ENCODE results near the gene NGRN. TPM values are rescaled to one million over a fixed set of nuclear protein-coding genes. Genes with fewer than 3 reads are reported as not detected.
"Not testable (repeated sequence)": the region's sequence is repeated elsewhere in the genome, so short reads cannot be mapped to it uniquely, and the experiment has no call there.

Gene NGRN
- total RNA-seq, 1 donor from 2014 or later = 34.1 TPM

DNA sequence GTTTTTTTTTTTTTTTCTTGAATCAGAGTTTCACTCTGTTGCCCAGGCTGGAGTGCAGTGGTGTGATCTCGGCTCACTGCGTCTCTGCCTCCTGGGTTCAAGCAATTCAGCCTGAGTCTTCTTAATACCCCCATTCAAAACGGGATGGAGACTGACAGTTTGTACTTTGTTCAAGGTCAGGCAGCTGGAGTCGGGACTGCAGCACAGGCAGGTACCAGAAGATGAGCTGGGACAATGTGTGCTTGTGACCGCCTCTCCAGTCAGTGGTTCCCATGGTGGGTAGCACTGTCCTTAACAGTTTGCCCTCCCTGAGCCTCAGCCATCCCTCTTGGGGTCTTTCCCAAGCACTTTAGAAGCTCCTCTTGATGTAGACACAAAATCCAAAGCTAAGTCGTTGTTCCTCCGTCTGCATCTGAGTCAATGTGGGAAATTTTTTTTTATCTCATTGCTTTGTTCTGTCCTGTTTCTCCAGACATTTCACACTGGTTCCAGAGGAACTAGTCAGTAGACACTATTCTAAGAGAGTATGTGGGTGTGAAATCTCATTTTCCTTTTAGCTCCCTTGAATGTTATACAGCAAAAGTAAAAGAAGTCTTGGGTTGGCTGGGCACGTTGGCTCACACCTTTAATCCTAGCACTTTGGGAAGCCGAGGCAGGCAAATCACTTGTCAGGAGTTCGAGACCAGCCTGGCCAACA is 21.4 kb upstream of the NGRN start:
- no peaks in the 10 kb centered on the region for H3K9me3 Mint-ChIP-seq
- H3K36me3 Mint-ChIP-seq (ENCODE audit: low read depth) = peaks cover 10% of the 10 kb centered on the region
- DNase-seq = no peak
- no peak overlapping the region for H3K4me3 Mint-ChIP-seq
- TF ChIP-seq, protein P1, sequence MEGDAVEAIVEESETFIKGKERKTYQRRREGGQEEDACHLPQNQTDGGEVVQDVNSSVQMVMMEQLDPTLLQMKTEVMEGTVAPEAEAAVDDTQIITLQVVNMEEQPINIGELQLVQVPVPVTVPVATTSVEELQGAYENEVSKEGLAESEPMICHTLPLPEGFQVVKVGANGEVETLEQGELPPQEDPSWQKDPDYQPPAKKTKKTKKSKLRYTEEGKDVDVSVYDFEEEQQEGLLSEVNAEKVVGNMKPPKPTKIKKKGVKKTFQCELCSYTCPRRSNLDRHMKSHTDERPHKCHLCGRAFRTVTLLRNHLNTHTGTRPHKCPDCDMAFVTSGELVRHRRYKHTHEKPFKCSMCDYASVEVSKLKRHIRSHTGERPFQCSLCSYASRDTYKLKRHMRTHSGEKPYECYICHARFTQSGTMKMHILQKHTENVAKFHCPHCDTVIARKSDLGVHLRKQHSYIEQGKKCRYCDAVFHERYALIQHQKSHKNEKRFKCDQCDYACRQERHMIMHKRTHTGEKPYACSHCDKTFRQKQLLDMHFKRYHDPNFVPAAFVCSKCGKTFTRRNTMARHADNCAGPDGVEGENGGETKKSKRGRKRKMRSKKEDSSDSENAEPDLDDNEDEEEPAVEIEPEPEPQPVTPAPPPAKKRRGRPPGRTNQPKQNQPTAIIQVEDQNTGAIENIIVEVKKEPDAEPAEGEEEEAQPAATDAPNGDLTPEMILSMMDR (IDR thresholded peaks at IDR 0.05) = no peak
- intact Hi-C loops (cut with micrococcal nuclease) = no loop called here
- peaks cover 8% of the 10 kb centered on the region for H3K4me1 Mint-ChIP-seq
- no peak for ATAC-seq (ENCODE audit: low read depth)
- H3K27me3 Mint-ChIP-seq = no peaks in the 10 kb centered on the region
- ChIA-PET CTCF (no interaction called here), POLR2A (interaction anchor here (0.6 to 0.7 kb wide), 2 partner anchors 361 to 600 kb away, joined by 3 to 4 read pairs; no protein-coding TSS in a partner anchor)
- no peak overlapping the region for H3K27ac Mint-ChIP-seq

DNA sequence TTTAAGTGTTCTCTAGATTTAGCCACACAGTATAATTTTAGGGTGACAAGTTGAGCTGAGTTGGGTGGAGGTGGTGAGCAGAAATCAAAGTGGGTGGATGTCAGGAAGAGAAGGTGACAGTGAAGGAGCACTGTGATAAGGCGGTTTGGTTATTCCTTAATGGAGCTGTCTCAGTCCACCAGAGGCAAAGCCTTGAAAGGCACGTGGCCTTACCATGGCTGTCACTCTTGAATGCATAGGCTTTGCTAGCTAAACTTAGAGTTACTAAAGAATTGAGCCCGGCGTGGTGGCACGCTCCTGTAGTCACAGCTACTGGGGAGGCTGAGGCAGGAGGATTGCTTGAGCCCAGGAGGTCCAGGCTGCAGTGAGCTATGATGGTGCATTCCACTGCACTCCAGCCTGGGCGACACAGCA is 16.7 kb upstream of the NGRN start:
- ChIA-PET CTCF (interaction anchor here (0.7 to 1.0 kb wide), 2 partner anchors 17 to 72 kb away, joined by 3 read pairs; partner anchors contain the start of gene NGRN), POLR2A (interaction anchor here (0.5 to 1.8 kb wide), 6 partner anchors 15 to 1045 kb away, joined by 3 to 13 read pairs (median 10); partner anchors contain the start of genes CIB1, GDPGP1, NGRN and SEMA4B)
- Mint-ChIP-seq H3K27me3 (no peaks in the 10 kb centered on the region), H3K4me1 (peaks cover 14% of the 10 kb centered on the region), H3K27ac (peak overlapping the region; percentile 4), H3K4me3 (peak overlapping the region; percentile 76), H3K9me3 (no peaks in the 10 kb centered on the region), H3K36me3 (ENCODE audit: low read depth) (no peaks in the 10 kb centered on the region)
- TF ChIP-seq, protein P1 (IDR thresholded peaks at IDR 0.05) = no peak
- intact Hi-C loops (cut with micrococcal nuclease) = no loop called here
- DNase-seq (no peak), ATAC-seq (ENCODE audit: low read depth) (no peak)

DNA sequence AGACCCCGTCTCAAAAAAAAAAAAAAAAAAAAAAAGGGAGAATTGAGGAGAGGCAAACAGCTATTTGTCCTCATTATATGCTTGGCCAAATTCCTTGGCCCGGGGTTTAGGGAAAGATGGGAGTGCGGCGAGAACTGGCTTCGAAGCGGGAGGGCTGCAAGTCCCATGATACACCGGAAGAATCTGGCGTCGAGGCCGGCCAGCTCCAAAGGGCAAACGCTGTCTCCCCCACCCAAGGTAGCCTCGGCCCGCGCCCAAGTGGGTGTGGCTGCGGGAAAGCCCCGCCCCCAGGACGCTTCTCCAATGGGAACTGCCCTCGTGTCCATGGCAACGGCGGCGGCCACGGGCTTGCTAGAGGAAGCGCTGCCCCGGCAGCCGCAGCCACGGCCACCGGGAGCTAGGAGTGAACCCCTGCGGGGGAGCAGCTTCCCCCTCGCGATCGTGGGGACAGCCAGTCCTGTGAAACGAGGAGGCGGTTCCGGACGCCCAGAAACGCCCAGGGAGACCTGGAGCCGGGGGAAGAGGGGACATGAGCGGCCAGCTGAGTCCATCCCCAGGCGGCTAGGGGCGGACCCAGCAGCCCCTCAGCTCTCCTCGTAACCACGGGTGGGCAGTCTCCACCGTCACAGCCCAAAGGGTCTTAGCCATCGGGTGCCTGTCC is 16.1 kb upstream of the NGRN start, which contains the start of gene TTLL13:
TSS of gene TTLL13 (plus strand) at position 354 of the 661 bp plus-strand sequence. CDS start 1,075 bp downstream, outside the sequence.
- Mint-ChIP-seq H3K27ac (peak within 1 kb of the TSS; percentile 4), H3K36me3 (ENCODE audit: low read depth) (no peaks in the 10 kb centered on the region), H3K4me3 (peak within 1 kb of the TSS; percentile 76), H3K9me3 (no peaks in the 10 kb centered on the region), H3K4me1 (peaks cover 14% of the 10 kb centered on the region), H3K27me3 (no peaks in the 10 kb centered on the region)
- intact Hi-C loops (cut with micrococcal nuclease) = no loop called here
- CTCF ChIA-PET = interaction anchor here (0.7 to 1.6 kb wide), 3 partner anchors 8 to 71 kb away, joined by 3 read pairs; partner anchors contain the start of gene NGRN
- TF ChIP-seq, protein P1 (IDR thresholded peaks at IDR 0.05) = no peak
- peak; percentile 60 for DNase-seq
- peak; percentile 79 for ATAC-seq (ENCODE audit: low read depth)
- POLR2A ChIA-PET = interaction anchor here (0.5 to 1.8 kb wide), 6 partner anchors 15 to 231 kb away, joined by 3 to 13 read pairs (median 8); partner anchors contain the start of genes CIB1, GDPGP1, NGRN and SEMA4B

DNA sequence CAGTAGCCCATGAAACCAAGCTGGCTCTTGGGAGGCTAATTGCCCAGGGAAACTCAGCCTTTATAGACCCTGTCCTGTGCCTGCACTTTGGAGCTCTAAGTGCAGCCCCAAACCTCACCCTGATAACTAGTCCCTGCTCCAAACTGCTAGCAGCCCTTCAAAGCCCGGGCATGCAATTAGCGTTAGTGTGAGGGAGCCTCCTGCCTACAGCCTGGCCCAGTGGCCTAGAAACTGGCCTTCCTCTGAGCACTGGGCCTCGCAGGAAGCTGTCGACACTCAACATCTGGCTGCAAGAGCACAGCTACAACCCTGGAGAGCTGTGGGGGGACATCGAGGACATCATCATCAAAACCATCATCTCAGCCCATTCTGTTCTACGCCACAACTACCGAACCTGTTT is 7.7 kb upstream of the NGRN start:
- POLR2A ChIA-PET = no interaction called here
- no peak overlapping the region for H3K27ac Mint-ChIP-seq
- no peak for ATAC-seq (ENCODE audit: low read depth)
- H3K4me1 Mint-ChIP-seq = no peaks in the 10 kb centered on the region
- no peak for DNase-seq
- intact Hi-C loops (cut with micrococcal nuclease) = no loop called here
- TF ChIP-seq, protein P1 (IDR thresholded peaks at IDR 0.05) = no peak
- CTCF ChIA-PET = no interaction called here
- H3K4me3 Mint-ChIP-seq = no peak overlapping the region
- H3K9me3 Mint-ChIP-seq = no peaks in the 10 kb centered on the region
- no peaks in the 10 kb centered on the region for H3K36me3 Mint-ChIP-seq (ENCODE audit: low read depth)
- no peaks in the 10 kb centered on the region for H3K27me3 Mint-ChIP-seq

DNA sequence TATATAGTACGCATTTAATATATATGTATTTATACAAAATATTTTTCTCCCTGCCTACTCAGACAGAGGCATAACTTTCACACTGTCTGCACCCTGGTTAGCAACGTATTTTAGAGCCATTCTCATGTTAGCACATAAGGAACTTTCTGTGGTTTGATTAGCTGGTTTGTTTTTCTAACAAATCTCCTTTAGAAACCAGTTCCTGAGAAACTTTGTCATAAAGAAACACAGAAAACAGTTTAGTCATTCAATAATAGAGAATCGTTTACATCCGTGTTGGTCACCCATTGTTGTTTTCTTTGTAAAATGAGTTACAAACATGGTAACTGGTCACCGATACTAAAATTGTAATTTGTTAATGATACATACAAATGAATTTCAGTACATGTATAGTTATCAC is 5.9 kb upstream of the NGRN start:
- intact Hi-C loops (cut with micrococcal nuclease) = no loop called here
- Mint-ChIP-seq H3K27me3 (no peaks in the 10 kb centered on the region), H3K9me3 (no peaks in the 10 kb centered on the region), H3K36me3 (ENCODE audit: low read depth) (no peaks in the 10 kb centered on the region), H3K4me3 (no peak overlapping the region), H3K27ac (no peak overlapping the region), H3K4me1 (peaks cover 8% of the 10 kb centered on the region)
- DNase-seq = no peak
- ATAC-seq (ENCODE audit: low read depth) = no peak
- ChIA-PET POLR2A (interaction anchor here (0.8 kb wide), 1 partner anchor 22 kb away, joined by 4 read pairs; no protein-coding TSS in a partner anchor), CTCF (no interaction called here)
- TF ChIP-seq, protein P1 (IDR thresholded peaks at IDR 0.05) = no peak

DNA sequence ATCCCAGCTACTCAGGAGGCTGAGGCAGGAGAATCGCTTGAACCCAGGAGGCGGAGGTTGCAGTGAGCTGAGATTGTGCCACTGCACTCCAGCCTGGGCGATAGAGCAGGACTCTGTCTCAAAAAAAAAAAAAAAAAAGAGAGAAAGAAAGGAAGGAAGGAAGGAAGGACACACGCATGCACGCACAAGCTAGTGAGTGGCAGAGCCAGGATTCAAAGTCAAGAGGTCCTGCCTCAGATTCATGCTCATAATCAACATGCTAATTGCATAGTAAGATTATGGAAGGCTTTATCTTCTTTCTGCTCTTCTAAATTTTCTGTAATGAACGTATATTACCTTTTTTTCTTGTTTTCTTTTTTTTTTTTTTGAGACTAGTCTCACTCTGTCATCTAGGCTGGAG is 4.7 kb upstream of the NGRN start:
- H3K36me3 Mint-ChIP-seq (ENCODE audit: low read depth); H3K27ac Mint-ChIP-seq; H3K9me3 Mint-ChIP-seq; H3K27me3 Mint-ChIP-seq; DNase-seq; CTCF ChIA-PET; intact Hi-C loops (cut with micrococcal nuclease); H3K4me3 Mint-ChIP-seq; ATAC-seq (ENCODE audit: low read depth): not testable (repeated sequence)
- peaks cover 14% of the 10 kb centered on the region for H3K4me1 Mint-ChIP-seq
- POLR2A ChIA-PET = interaction anchor here (0.7 kb wide), 1 partner anchor 230 kb away, joined by 6 read pairs; no protein-coding TSS in a partner anchor
